Loucy (cell line): ENCODE measurements around the gene PAX5.

Experiments
- CTCF ChIP-seq: fragments of 200-600 bp; sonication (generic); conservative IDR thresholded peaks from 2 replicates; pipeline ENCODE4 v1.5.1; 2014; ENCODE audit warnings: mild to moderate bottlenecking, antibody characterized with exemption, low read length
- EZH2phosphoT487 ChIP-seq: fragments of 200-600 bp; IDR thresholded peaks from 2 replicates; pipeline ENCODE4 v1.6.1; 2018; ENCODE audit warnings: antibody characterized with exemption, mild to moderate bottlenecking, moderate library complexity, borderline replicate concordance

DNA sequence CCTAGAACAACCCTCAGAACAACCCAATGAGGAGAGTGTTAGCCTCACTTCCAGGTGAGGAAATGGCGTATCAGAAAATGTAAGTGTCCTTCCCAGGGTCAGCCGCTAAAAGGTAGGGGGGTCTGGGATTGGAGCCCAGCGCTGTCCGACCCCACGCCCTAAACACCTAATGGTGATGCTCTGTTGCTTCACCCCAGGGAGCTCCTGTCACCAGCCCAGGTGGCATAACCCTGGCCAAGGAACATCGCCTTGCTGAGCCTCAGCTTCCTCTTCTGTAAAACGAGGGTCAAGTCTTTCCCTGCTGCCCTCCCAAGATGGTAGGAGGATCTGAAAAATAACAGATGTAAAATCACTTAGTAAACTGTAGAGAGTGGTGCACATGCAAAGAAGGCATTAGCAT lies 132.5 kb downstream of the PAX5 start:
- TF ChIP-seq CTCF (no peak), EZH2phosphoT487 (no peak)
